LoVo (cell line): ENCODE measurements around the gene WDTC1.
"Not testable (repeated sequence)": the region's sequence is repeated elsewhere in the genome, so short reads cannot be mapped to it uniquely, and the experiment has no call there.

ENCODE experiments used
- DNase-seq: peaks from one replicate; pipeline ENCODE4 v3.0.0-alpha.2; 2016; ENCODE audit warnings: low spot score

WDTC1 gene

GRCh38 chr1:27234049-27234882, at the start of gene WDTC1:
Gene WDTC1 (plus strand): TSS chr1:27234632. CDS start chr1:27261055, 26,423 bp downstream.
- peak; percentile 96 for DNase-seq

GRCh38 chr1:27184665-27185064, 49.8 kb upstream of the WDTC1 start:
- DNase-seq, result not testable (repeated sequence)

- DNase-seq, result peak; percentile 88
Measured at GRCh38 chr1:27192039-27192529, 42.3 kb upstream of the WDTC1 start.

DNA sequence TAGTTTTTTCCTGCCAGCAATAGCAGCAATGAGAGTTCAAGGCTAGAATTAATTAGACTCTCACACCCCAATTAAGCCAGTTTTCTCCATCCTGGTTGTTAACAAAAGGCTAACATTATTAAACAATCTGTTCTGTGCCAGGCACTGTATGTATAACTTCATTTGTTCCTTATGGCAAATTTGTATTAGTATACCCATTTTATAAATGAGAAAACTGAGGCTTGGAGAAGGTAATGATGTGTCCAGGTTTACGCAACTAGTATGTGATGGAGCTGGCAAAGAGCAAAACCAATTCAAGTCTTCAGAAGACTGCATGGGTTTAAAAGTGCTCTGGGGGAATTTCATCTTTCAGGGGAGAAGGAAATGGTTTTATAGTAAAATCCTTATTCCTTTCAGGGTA, 41.2 kb upstream of the WDTC1 start:
- DNase-seq, result no peak

DNA sequence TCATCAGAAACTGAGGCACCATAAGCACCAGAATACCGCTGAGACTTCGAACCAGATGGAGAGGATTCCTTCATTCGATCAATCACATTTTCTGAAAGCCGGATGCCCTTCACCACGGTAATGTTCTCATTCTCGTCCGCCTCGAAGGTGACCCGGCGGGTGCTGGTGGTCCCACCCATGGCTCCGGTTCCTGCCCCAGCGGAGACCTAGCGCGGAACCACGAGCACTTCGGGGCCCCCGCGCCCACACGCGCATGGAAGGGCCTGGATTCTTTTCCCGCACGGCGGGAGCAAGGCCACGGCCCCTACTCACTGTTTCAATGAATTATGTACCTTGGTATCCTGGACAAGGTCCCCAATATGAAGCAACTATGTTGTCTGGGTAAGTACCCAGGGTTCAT, 33.1 kb upstream of the WDTC1 start:
- DNase-seq, result no peak

- DNase-seq, result no peak
Measured at GRCh38 chr1:27203946-27204345, 30.5 kb upstream of the WDTC1 start.

- DNase-seq, result not testable (repeated sequence)
Measured at GRCh38 chr1:27207238-27207637, 27.2 kb upstream of the WDTC1 start.

DNA sequence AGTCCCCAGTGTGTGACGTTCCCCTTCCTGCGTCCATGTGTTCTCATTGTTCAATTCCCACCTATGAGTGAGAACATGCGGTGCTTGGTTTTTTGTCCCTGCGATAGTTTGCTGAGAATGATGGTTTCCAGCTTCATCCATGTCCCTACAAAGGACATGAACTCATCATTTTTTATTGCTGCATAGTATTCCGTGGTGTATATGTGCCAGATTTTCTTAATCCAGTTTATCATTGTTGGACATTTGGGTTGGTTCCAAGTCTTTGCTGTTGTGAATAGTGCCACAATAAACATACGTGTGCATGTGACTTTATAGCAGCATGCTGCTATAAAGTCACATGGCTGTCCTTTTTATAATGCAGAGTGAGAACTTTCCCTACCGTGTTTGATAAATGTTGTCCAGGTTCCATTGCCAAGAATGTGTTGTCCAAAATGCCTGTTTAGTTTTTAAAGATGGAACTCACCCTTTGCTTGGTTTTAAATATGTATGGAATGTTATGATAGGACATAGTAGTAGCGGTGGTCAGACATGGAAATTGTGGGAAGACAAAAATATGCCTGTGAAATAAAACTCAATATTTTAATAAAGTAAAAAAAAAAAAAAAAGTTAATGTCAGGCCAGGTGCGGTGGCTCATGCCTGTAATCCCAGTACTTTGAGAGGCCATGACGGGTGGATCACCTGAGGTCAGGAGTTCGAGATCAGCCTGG, 26.1 kb upstream of the WDTC1 start:
- DNase-seq, result not testable (repeated sequence)

DNA sequence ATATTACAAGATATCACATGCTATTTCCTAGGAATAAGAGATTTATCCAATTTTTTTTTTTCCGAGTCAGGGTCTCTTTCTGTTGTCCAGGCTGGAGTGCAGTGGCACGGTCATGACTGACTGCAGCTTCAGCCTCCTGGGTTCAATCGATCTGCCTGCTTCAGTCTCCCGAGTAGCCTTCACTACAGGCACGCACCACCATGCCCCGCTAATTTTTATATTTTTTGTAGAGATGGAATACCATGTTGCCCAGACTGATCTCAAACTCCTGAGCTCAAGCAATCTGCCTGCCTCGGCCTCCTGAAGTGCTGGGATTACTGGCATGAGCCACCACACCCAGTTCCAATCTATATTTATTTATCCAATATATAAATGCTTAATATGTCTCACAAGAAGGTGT, 18.0 kb upstream of the WDTC1 start:
- no peak for DNase-seq

DNA sequence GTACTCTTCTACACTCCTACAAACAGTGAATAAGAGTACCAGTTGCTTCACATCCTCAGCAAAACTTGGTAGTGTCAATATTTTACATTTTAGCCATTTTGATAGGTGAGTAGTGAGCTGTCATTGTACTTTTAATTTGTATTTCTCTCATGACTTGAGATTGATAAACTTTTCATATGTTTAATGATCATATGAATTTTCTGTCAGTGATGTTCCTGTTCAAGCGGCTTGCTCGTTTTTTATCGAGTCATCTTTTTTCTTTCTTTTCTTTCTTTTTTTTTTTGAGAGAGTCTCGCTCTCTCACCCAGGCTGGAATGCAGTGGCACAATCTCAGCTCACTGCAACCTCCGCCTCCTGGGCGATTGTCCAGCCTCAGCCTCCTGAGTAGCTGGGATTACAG, 17.0 kb upstream of the WDTC1 start:
- DNase-seq, result no peak

GRCh38 chr1:27218736-27219135, 15.7 kb upstream of the WDTC1 start:
- DNase-seq, result no peak

- no peak for DNase-seq
Measured at GRCh38 chr1:27220096-27220495, 14.3 kb upstream of the WDTC1 start.

DNA sequence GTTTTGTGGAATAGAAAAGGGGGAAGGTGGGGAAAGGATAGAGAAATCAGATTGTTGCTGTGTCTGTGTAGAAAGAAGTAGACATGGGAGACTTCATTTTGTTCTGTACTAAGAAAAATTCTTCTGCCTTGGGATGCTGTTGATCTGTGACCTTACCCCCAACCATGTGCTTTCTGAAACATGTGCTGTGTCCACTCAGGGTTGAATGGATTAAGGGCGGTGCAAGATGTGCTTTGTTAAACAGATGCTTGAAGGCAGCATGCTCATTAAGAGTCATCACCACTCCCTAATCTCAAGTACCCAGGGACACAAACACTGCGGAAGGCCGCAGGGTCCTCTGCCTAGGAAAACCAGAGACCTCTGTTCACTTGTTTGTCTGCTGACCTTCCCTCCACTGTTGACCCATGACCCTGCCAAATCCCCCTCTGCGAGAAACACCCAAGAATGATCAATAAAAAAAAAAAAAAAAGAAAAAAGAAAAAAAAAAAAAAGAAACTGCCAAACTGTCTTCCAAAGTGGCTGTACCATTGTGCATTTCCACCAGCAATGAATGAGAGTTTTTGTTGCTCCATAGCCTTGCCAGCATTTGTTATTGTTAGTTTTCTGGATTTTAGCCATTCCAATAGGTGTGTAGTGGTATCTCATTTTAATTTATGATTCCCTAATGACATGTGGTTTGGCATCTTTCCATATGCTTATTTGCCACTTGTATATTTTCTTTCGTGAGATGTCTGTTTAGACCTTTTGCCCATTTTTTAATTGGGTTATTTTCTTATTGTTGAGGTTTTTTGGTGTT, 13.5 kb upstream of the WDTC1 start:
- DNase-seq, result not testable (repeated sequence)

- no peak for DNase-seq
Measured at GRCh38 chr1:27225621-27226020, 8.8 kb upstream of the WDTC1 start.

- no peak for DNase-seq
Measured at GRCh38 chr1:27227765-27228164, 6.7 kb upstream of the WDTC1 start.

GRCh38 chr1:27233667-27234048, 774 bp upstream of the WDTC1 start:
- DNase-seq, result no peak

DNA sequence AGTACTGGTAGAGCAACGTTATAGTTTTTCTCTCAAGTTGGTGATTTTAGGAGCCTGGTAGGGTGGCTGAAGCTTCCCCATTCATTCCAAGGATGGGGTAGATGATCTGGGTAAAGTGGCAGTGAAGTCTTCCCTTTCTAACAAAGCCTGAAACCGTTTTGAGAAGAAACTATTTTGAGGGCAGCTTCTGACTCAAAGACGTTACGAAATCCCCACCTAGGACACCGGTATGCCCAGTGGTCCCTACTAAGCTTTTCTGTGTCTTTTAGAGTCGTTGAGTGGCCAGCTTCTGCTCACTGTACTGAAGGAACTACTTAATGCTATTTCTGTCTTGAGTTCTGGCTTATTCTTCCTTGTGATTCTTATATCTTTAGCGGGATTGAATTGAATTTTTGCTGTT, 1.4 kb downstream of the WDTC1 start:
- no peak for DNase-seq

- no peak for DNase-seq
Measured at GRCh38 chr1:27237112-27237511, 2.7 kb downstream of the WDTC1 start.

GRCh38 chr1:27238032-27238431, 3.6 kb downstream of the WDTC1 start:
- no peak for DNase-seq

DNA sequence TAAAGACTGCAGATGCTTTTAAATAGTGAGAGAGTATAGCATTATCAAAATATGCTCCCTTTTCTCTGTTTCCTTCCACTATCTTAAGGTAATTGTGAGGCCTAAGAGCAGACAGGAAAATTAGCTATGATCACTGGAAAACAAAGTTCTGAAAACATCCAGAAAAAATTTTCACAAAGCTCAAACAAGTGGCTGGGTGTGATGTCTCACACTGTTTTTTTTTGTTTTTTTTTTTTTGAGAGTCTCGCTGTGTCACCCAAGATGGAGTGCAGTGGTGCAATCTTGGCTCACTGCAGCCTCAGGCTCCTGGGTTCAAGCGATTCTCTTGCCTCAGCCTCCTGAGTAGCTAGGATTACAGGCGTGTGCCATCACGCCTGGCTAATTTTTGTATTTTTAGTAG, 7.2 kb downstream of the WDTC1 start:
- DNase-seq, result no peak

DNA sequence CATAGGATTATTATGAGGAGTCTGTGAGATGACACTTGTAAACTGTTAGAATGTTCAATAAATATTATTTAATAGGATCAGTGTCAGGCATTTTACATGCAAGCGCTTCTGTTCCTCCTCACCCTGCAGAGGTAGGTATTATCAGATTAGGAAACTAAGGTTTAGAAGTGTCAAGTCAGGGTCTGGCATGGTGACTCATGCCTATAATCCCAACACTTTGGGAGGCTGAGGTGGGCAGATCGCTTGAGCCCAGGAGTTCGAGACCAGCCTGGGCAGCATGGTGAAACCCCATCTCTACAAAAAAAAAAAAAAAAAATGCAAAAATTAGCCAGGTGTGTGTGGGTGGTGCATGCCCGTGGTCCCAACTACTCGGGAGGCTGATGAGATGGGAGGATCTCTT, 9.2 kb downstream of the WDTC1 start:
- not testable (repeated sequence) for DNase-seq

DNA sequence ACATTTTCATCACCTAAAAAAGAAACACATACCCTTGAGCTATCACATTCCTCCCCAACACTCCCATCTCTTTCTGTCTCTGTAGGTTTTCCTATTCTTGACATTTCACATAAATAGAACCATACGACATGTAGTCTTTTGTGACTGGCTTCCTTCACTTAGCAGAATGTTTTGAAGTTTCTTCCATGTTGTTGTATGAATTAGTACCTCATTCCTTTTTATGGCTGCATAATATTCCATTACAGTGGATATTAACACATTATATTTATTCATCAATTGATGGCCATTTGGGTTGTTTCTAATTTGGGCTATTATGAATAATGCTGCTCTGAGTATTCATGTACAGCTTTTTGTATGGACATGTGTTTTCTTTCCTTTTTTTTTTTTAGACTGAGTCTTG, 11.8 kb downstream of the WDTC1 start:
- DNase-seq, result no peak

DNA sequence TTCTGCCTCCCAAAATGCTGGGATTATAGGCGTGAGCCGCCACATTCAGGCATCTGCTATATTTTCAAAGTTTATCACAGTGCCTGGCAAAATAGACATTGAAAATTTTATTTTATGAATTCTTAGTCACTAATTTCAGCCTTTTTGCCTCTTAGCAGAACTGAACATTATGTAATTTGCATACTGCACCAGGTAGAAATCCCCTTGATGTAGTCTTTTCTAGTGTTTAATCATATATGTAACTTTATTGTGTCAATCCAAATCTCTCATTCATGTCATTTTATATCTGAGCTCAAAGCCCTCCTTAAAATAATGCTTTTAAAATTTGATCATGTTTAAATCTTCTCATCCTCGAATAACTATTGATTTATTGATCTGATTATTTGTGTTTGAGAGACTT, 19.2 kb downstream of the WDTC1 start:
- DNase-seq, result no peak
